Ammon's horn (tissue), 1 donor: ENCODE data around the gene ARHGEF25.
"Not testable (repeated sequence)": the region's sequence is repeated elsewhere in the genome, so short reads cannot be mapped to it uniquely, and the experiment has no call there.

ENCODE experiments used
- DNase-seq: peaks from one replicate; pipeline ENCODE4 v3.0.0-alpha.2; 2016; ENCODE audit warnings: low spot score

The ARHGEF25 gene

DNA sequence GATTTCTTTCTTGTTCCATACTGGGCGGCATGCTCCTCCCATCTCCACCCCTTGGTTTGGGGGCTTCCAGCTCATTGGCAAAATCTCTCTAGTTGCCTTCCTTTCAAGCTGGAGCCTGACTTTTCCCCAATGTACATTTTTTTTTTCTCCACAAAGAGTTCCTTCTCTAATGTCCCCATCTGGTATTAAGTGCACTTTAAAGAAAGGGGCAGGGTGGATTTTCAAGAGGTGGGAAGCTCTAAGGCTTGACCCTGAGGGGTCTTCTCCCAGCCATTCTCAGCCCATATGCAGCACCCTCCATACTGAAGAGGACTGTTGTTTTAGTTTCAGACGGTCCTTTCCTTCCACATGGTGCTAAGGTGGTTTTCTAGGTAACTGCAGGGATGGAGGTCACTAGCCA is 26.1 kb upstream of the ARHGEF25 start:
- DNase-seq, result no peak

DNA sequence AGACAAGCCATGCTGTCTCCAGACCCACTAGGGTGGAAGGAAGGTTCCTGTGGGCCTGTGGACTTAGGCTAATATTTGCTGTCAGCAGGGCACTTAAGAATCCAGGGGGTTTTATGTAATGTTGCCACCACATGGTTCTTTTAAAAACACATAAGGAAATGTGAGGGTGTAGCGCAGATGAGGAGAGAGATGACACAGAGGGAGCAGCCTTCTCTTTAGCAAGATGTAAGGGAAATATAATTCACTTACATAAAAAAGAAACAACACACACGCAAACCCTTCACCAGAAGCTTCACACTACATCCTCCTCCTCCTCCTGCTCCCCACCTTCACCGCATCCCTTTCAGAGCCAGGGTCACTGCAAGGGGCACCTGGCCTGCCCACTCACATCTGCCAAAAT is 25.1 kb upstream of the ARHGEF25 start:
- no peak for DNase-seq

- DNase-seq, result no peak
Observed at GRCh38 chr12:57586832-57587429, 24.3 kb upstream of the ARHGEF25 start.

DNA sequence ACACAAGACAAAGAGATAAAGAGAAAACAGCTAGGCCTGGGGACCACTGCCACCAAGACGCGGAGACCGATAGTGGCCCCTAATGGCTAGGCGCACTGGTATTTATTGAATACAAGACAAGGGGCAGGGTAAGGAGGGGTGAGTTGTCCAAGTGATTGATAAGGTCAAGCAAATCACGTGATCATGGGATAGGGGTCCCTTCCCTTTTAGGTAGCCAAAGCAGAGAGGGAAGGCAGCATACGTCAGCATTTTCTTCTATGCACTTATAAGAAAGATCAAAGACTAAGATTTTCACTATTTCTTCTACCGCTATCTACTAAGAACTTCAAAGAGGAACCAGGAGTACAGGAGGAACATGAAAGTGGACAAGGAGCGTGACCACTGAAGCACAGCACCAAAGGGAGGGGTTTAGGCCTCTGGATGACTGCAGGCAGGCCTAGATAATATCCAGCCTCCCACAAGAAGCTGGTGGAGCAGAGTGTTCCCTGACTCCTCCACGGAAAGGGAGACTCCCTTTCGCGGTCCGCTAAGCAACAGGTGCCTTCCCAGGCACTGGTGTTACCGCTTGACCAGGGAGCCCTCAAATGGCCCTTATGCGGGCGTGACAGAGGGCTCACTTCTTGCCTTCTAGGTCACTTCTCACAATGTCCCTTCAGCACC is 22.2 kb upstream of the ARHGEF25 start:
- not testable (repeated sequence) for DNase-seq

DNA sequence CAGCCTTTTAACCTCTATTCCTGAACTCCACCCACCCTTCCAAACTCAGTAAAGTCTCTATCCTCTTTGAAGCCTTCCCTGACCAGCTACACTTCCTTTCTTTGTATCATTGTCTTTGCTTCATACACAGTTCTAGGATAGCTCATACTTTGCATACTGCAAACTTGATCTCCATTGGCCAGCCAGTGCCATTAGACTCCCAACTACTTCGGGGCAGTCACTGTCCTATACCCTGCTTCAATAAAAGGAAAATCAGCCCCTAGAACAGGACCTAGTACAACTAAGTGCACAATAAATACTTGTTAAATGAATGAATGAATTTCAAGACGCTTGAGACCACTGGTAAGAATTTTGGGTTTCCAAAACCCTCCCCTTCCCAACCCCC is 20.8 kb upstream of the ARHGEF25 start:
- no peak for DNase-seq

DNA sequence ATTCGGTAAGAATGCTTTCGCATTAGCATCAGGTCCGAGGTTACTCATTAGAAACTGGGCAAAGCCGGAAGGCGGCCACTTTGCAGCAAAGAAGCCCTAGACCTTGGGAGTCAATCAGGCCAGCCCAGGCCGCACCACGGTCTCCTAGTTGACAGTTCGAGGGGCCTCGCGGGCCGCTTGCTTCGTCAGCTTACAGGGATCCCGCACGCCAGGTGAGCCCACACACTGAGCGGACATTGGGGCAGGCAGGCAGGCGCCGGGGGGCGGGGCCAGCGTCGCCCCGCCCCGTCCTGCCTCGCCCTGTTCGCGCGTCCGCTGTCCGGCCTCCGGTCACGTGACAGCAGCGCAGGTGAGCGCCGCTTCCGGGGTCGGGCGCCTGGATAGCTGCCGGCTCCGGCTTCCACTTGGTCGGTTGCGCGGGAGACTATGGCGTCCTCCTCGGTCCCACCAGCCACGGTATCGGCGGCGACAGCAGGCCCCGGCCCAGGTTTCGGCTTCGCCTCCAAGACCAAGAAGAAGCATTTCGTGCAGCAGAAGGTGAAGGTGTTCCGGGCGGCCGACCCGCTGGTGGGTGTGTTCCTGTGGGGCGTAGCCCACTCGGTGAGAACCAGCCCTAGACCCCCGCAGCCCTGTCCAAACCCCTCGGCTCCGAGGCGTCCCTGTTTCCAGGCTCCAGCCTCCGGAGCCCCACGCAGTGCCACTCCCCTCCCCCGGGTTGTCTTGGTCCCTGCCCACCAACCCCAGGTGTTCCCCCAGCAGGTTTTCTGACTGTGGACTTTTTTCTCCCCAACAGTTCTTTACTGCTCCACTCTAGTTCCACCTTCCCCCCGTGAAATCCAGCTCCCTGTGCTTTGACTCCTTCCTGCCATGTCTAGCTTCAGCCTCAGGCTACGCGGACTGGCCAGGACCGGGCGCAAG is 20.1 kb upstream of the ARHGEF25 start, which contains the start of gene PIP4K2C:
Gene PIP4K2C (plus strand): TSS at position 329 of the 918 bp plus-strand sequence. CDS start 98 bp downstream, at position 427.
- peak; percentile 80 for DNase-seq

- no peak for DNase-seq
Observed at GRCh38 chr12:57591782-57592325, 19.4 kb upstream of the ARHGEF25 start.

DNA sequence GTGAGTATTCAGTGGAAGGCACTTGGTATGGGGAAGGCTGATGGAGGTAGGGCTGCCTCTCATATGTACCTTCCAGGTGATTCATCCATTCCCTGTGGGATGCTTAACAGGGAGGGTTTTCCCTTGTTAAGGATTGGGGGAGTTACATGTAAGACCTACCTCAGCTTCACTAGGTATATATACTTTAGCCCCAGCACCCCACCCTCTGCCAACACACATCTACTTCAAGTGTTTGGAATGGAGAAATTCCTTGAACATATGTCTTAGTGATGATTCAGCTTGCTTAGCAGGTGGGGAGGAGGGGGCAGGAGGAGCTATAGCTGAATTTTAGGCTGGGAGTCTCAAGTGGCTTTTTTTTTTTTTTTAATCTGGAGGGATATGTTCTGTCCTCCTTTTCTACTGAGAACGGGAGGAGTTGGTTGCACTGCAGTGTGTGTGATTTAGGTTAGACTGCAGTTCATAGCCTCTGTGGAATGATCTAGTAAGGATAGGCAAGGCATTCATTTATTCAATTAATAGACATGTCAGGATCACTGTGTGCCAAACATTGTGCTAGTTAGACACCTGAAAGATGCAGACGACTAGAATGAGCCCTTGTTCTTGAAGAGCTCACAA is 18.6 kb upstream of the ARHGEF25 start:
- DNase-seq, result peak; percentile 17

DNA sequence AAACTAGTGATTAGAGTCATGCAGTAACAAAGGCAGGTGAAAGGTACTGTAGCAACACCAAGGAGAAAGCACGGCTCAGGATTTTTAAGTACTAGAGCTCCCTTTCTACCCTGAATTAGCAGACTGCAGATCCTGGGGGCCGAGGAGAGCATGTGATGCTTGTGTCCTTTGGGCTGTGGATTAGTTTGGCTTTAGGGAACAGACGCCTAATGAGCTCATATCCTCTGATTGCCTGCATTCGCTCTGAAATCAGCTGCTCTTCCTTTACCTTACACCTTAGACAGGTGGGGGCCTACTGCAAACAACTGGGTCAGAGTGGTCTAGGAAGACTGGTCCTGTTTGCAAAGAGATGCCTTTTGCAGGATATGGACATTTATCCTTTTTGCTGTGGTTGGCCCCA is 18.0 kb upstream of the ARHGEF25 start:
- DNase-seq, result no peak

GRCh38 chr12:57600395-57600794 is 10.8 kb upstream of the ARHGEF25 start:
- no peak for DNase-seq

DNA sequence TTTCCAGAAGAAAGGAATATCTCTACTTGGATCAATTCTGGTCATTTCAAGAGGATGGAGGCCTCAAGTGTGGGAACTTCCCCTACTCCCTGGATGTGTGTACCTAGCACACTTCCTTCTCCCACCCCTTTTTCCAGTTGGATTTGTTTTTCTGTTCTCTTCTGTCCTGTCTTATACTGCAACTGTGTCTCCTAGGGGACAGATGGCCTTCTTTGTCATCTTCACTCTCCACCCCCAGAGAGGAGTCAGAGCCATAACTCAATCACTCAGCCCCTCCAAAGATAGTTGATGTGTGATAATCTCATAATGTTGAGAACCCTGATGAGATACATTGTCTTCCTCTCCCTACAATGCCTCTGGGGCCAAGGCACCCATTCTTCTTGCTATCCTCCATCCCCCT is 8.7 kb upstream of the ARHGEF25 start:
- no peak for DNase-seq

DNA sequence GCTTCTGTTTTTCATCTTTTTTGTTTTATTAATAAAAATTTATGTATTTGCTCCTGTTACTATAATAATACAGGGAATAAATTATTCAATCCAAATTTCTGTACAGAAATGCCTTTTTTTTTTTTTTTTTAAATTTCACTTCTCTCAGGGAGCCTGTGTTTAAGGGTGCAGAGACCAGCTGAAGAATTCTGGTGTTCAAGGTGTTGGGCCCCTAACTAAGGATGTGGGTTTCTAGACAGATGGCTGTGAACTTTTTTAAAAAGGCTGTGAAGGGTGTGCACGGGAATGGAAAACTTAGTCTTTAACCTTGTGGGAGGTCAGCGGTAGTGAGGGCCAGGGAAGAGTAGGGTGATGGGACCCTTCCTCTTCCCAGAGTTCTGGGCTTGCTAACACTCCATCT is 7.9 kb upstream of the ARHGEF25 start:
- no peak for DNase-seq

- peak; percentile 77 for DNase-seq
Observed at GRCh38 chr12:57603815-57604453, 7.3 kb upstream of the ARHGEF25 start.

DNA sequence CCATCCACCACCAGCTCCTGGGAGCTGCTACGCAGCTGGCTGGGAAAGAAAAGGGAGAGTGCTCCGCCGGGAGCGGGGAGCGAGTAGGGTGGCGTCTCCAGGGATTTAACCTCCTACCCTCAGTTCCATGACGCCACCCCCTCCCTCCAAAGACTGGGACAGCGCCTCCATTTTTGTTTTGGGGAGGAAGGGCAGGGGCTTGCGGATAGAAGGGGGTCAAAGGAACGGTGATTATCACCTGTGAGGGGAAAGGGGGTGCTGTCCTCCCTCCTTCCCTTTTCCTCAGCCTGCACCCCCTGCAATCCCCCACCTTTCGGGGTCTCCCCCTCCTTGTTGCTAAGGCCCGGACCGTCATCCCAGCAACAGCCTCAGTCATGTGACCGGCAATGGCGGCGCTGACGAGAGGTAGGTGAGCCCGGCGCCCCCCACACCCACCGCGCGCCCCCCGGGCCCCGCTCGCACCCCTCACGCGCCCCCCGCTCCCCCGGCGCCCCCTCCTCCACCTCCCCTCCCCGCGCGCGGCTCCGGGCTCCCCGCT is 6.7 kb upstream of the ARHGEF25 start, which contains the start of gene DTX3:
Gene DTX3 (plus strand): TSS at position 371 of the 538 bp plus-strand sequence. CDS start 1,694 bp downstream, outside the sequence.
- peak; percentile 83 for DNase-seq

DNA sequence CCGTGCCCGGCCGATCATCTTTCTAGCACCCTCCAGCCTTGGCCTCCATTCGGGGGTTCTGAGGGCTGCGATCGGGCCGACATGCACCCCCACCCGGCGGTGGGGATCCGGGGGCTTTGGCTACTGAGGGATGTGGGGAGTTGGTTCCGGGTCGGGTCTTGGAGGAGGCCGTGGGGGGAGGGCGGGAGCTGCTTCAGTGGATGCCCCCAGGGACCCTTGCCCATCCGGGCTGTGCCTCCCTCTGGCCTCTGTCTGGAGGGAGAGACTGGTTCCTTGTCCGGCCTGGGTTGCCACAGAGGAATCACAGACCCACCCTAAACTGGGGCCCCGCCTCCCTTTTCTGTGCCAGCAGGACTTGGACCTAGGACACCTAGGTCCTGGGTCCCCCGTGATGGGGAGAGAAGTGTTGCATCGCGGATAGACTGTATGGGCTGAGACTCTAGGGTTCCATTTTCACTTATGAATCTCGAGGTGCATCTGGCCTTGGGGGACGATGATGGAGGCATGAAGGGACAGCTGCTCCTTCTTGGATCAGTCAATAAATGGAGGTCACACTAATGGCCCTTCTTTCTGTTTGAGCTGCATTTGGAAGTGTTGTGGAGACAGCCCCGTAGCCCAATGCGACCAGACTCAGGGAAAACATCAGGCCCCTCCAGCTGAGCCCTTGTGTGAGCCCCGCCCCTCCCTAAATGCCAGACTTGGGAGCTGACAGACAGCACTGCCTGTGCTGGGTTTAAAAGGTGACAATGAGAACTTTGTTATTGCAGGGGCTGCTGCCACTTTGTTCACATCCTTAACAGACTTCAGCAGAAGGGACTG is 6.0 kb upstream of the ARHGEF25 start:
- no peak for DNase-seq

DNA sequence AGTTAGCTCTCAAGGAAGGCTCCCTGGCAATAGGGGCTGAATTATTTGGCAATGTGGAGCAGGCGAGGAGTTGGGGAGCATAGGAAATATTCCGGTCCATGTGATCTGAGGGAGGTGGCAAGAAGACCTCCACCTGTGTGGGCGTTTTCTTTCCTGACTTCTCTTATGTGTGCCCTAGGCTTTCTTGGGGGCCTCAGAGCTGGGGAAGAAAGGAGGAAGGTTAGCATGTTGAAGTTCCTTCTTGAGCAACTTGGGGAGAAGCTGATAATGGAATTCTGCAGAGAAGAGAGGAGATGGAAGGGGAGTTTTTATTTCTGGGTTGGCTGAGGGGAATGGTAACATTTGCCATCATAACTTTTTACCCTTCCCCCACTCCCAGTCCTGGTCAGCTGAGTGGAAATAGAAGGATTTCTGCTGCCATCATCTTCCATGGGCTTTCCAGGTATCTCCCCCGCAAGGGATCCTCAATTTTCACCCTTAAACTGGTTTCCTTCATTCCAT is 5.4 kb upstream of the ARHGEF25 start:
- no peak for DNase-seq

GRCh38 chr12:57606399-57606798 is 4.8 kb upstream of the ARHGEF25 start:
- DNase-seq, result no peak

DNA sequence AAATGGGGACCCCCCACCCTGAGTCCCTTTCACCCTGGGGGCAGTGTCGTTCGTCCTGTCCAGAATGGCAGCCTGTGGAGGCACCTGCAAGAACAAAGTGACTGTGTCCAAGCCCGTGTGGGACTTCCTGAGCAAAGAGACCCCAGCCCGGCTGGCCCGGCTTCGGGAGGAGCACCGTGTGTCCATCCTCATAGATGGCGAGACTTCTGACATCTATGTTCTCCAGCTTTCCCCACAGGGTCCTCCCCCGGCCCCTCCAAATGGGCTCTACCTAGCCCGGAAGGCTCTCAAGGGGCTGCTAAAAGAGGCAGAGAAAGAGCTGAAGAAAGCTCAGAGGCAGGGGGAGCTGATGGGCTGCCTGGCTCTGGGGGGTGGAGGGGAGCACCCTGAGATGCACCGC is 4.4 kb upstream of the ARHGEF25 start:
- DNase-seq, result no peak

GRCh38 chr12:57607958-57608663 is 3.1 kb upstream of the ARHGEF25 start:
- DNase-seq, result no peak
